CD14-positive monocyte (primary cell): ENCODE data around the gene NGRN. TPM values are rescaled to one million over a fixed set of nuclear protein-coding genes. Genes with fewer than 3 reads are reported as not detected.

Experiments
- DNase-seq, 3 donors: peaks; one replicate each; pipeline ENCODE4 v3.0.0-alpha.2; 2011 to 2022
- H2AFZ ChIP-seq: 2 replicates; pipeline ENCODE4 v1.6.0; 2012; ENCODE audit warnings: mild to moderate bottlenecking, low read depth, low read length, inconsistent platforms; ENCODE audit not compliant: insufficient read depth, poor library complexity, severe bottlenecking
- H3K27ac ChIP-seq, 2 donors: 1 replicate in 1 of 2; 2 replicates in 1 of 2; pipeline ENCODE4 v1.5.1; 2012 to 2013; ENCODE audit warnings: low read length in 2 of 2, control low read depth in 1 of 2, inconsistent platforms in 1 of 2, low read depth in 1 of 2, mild to moderate bottlenecking in 1 of 2
- H3K27me3 ChIP-seq, 2 donors: one replicate each; pipeline versions ENCODE4 v1.6.0 to v1.6.1; 2011 to 2013; ENCODE audit warnings: low read length in 2 of 2; ENCODE audit not compliant: control insufficient read depth in 2 of 2, insufficient read depth in 2 of 2
- H3K36me3 ChIP-seq, 2 donors: replicated peaks in 1 of 2; 1 replicate in 1 of 2; 2 replicates in 1 of 2; pipeline versions ENCODE4 v1.5.1 to v1.6.1; 2012 to 2013; ENCODE audit warnings: low read length in 2 of 2, control low read depth in 1 of 2, inconsistent platforms in 1 of 2, mild to moderate bottlenecking in 1 of 2; ENCODE audit not compliant: insufficient read depth in 2 of 2, control insufficient read depth in 1 of 2
- H3K4me1 ChIP-seq, 2 donors: 1 replicate in 1 of 2; 2 replicates in 1 of 2; pipeline versions ENCODE4 v1.5.1 to v1.6.1; 2012 to 2013; ENCODE audit warnings: low read length in 2 of 2, control low read depth in 1 of 2, inconsistent platforms in 1 of 2, mild to moderate bottlenecking in 1 of 2, moderate library complexity in 1 of 2; ENCODE audit not compliant: insufficient read depth in 2 of 2, control insufficient read depth in 1 of 2
- H3K4me2 ChIP-seq: replicated peaks from 2 replicates; pipeline ENCODE3; 2012; ENCODE audit warnings: low read length, moderate library complexity, mild to moderate bottlenecking; ENCODE audit not compliant: poor library complexity, severe bottlenecking; ENCODE audit errors: extremely low read depth
- H3K4me3 ChIP-seq, 3 experiments: fragments of 200-600 bp in 1 of 3; sonication (generic) in 1 of 3; replicated peaks in 1 of 3; 1 replicate in 2 of 3; 2 replicates in 1 of 3; pipeline ENCODE4 v1.5.1; 2011 to 2013; ENCODE audit warnings: low read length in 3 of 3, mild to moderate bottlenecking in 3 of 3, control low read depth in 2 of 3, low read depth in 2 of 3, inconsistent platforms in 1 of 3, moderate library complexity in 1 of 3
- H3K79me2 ChIP-seq: 2 replicates; pipeline ENCODE4 v1.6.0; 2012; ENCODE audit warnings: mild to moderate bottlenecking, control low read depth, inconsistent platforms, low read length, moderate library complexity; ENCODE audit not compliant: insufficient read depth
- H3K9ac ChIP-seq: 2 replicates; pipeline ENCODE4 v1.6.0; 2017; ENCODE audit warnings: low read length, mild to moderate bottlenecking; ENCODE audit not compliant: insufficient read depth, poor library complexity, severe bottlenecking
- H3K9me3 ChIP-seq, 2 donors: replicated peaks in 1 of 2; 1 replicate in 1 of 2; 2 replicates in 1 of 2; pipeline versions ENCODE4 v1.5.1 to v1.6.1; 2012 to 2013; ENCODE audit warnings: low read length in 2 of 2, control low read depth in 1 of 2; ENCODE audit not compliant: control insufficient read depth in 1 of 2, insufficient read depth in 1 of 2
- H4K20me1 ChIP-seq: 2 replicates; pipeline ENCODE4 v1.6.0; 2012; ENCODE audit warnings: mild to moderate bottlenecking, low read length, control low read depth, moderate library complexity; ENCODE audit not compliant: insufficient read depth
- H3K27ac Mint-ChIP-seq, 7 donors: one replicate each; pipeline ENCODE4 v1.8.0; 2020; ENCODE audit warnings: mild to moderate bottlenecking in 7 of 7, mixed read lengths in 7 of 7, moderate library complexity in 6 of 7, inconsistent platforms in 2 of 7
- H3K27me3 Mint-ChIP-seq, 3 donors: one replicate each; pipeline ENCODE4 v1.8.0; 2021 to 2022; ENCODE audit warnings: low read depth in 3 of 3, mild to moderate bottlenecking in 3 of 3, mixed read lengths in 3 of 3, moderate library complexity in 3 of 3, inconsistent platforms in 1 of 3
- H3K36me3 Mint-ChIP-seq, 2 donors: one replicate each; pipeline ENCODE4 v1.8.0; 2020; ENCODE audit warnings: mixed read lengths in 2 of 2, inconsistent platforms in 1 of 2, mild to moderate bottlenecking in 1 of 2
- H3K4me1 Mint-ChIP-seq: one replicate; pipeline ENCODE4 v1.8.0; 2020; ENCODE audit warnings: mild to moderate bottlenecking, mixed read lengths
- H3K4me3 Mint-ChIP-seq, 2 donors: one replicate each; pipeline ENCODE4 v1.8.0; 2020; ENCODE audit warnings: mild to moderate bottlenecking in 2 of 2, mixed read lengths in 2 of 2, moderate library complexity in 1 of 2
- H3K9me3 Mint-ChIP-seq, 7 donors: one replicate each; pipeline ENCODE4 v1.8.0; 2020 to 2022; ENCODE audit warnings: mixed read lengths in 7 of 7, mild to moderate bottlenecking in 6 of 7, moderate library complexity in 6 of 7, inconsistent platforms in 2 of 7
- CTCF ChIP-seq: fragments of 200-600 bp; IDR thresholded peaks from one replicate; pipeline ENCODE4 v1.8.0; 2022; ENCODE audit warnings: antibody characterized with exemption, mild to moderate bottlenecking
- WGBS: methylation state at CpG from one replicate; pipeline ENCODE4 v1.1.5; 2013; ENCODE audit warnings: missing lambda C conversion rate; ENCODE audit not compliant: insufficient coverage; 5-methylcytosine and 5-hydroxymethylcytosine counted together
- intact Hi-C, 2 donors: fragments of 100-400 bp; cut with micrococcal nuclease; formaldehyde crosslinking; loops; one replicate each; pipeline versions ENCODE4 v1.15.0 to v1.15.1; 2023
- polyA plus RNA-seq, 3 donors: library from polyadenylated mRNA; depleted of rRNA in 1 of 3; unstranded in 2 of 3; stranded (reverse) in 1 of 3; fragments of 300-500 nt in 2 of 3; fragments of >200 nt in 1 of 3; fragmentation: Illumina TruSeq in 2 of 3; gene quantifications; 1 replicate in 2 of 3; 2 replicates in 1 of 3; pipeline ENCODE4 v1.2.3, GENCODE V29; 2012 to 2021

Gene NGRN
- polyA plus RNA-seq, 3 donors: 14.4 to 20.3 (median 18.9) TPM

DNA sequence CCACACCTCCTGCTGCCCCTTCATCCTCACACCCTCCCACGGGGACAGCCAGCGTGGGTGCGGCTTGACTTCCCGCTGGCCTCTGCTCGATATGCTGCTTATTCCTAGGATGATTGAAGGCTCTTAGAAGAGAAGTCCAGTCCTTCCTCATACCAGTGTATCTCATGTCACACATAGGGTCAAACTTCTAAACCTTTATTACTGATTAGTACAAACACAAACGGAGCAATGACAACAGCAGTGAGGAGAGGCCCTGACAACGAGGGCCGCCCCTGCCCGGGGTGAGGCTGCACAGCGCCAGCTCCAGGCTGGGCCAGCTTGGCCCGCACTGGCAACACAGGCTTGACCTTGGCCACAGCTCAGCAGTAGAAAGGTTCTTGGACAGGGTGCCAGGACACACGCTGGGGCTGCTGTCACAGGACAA lies 35.4 kb upstream of the NGRN start:
- Mint-ChIP-seq H3K9me3 (peaks cover 0 to 1% (median 0%) of the 10 kb centered on the region in 7 donors), H3K4me3 (no peak overlapping the region), H3K36me3 (peaks cover 56 to 68% of the 10 kb centered on the region in 2 donors), H3K27ac (peak overlapping the region; percentile 46 to 97 (median 96)), H3K27me3 (no peaks in the 10 kb centered on the region), H3K4me1 (peaks cover 38% of the 10 kb centered on the region)
- Histone ChIP-seq H3K27ac (peak overlapping the region in 1 of 2 donors; percentile 80), H3K4me2 (no peak overlapping the region), H3K79me2 (peaks cover 32% of the 10 kb centered on the region), H2AFZ (no peak overlapping the region), H3K4me1 (peaks cover 40 to 46% of the 10 kb centered on the region in 2 donors), H3K27me3 (no peaks in the 10 kb centered on the region), H4K20me1 (peaks cover 53% of the 10 kb centered on the region), H3K9ac (no peak overlapping the region), H3K36me3 (peaks cover 54 to 57% of the 10 kb centered on the region in 2 donors), H3K9me3 (no peaks in the 10 kb centered on the region), H3K4me3 (no peak overlapping the region)
- no peak for TF ChIP-seq CTCF
- WGBS: over 99% methylated on average over 10 of the region's 12 CpGs
- intact Hi-C loops: loop anchor here (5.0 to 10.0 kb wide), 3 partner anchors 37 to 655 kb away; partner anchors contain the start of genes IQGAP1 (in 1 of the 2), NGRN (in 1 of the 2) and TICRR (in 1 of the 2)
- DNase-seq: no peak

GRCh38 chr15:90230610-90231009 lies 34.9 kb upstream of the NGRN start:
- H3K4me2 ChIP-seq: peak overlapping the region; percentile 94
- WGBS: 91% methylated on average over 4 of the region's 8 CpGs
- H2AFZ ChIP-seq: no peak overlapping the region
- Mint-ChIP-seq H3K36me3 (peaks cover 52 to 63% of the 10 kb centered on the region in 2 donors), H3K27me3 (no peaks in the 10 kb centered on the region), H3K9me3 (peaks cover 0 to 1% (median 0%) of the 10 kb centered on the region in 7 donors), H3K4me3 (peak overlapping the region in 1 of 2 donors; percentile 61), H3K27ac (peak overlapping the region; percentile 95 to 98 (median 96)), H3K4me1 (peaks cover 40% of the 10 kb centered on the region)
- H3K4me3 ChIP-seq: peak overlapping the region in 1 of 3 experiments; percentile 96
- H3K9ac ChIP-seq: no peak overlapping the region
- peaks cover 32% of the 10 kb centered on the region for H3K79me2 ChIP-seq
- H3K36me3 ChIP-seq: peaks cover 49 to 52% of the 10 kb centered on the region in 2 donors
- H3K27me3 ChIP-seq: no peaks in the 10 kb centered on the region
- no peaks in the 10 kb centered on the region for H3K9me3 ChIP-seq
- H3K27ac ChIP-seq: peak overlapping the region; percentile 80 to 86
- H3K4me1 ChIP-seq: peaks cover 41 to 47% of the 10 kb centered on the region in 2 donors
- intact Hi-C loops: loop anchor here (5.0 to 10.0 kb wide), 3 partner anchors 37 to 656 kb away; partner anchors contain the start of genes IQGAP1 (in 1 of the 2), NGRN (in 1 of the 2) and TICRR (in 1 of the 2)
- DNase-seq: no peak
- peaks cover 48% of the 10 kb centered on the region for H4K20me1 ChIP-seq
- TF ChIP-seq CTCF: no peak
